Adrenal gland (tissue), 12 donors: Measurements from ENCODE around the gene PRKCQ. TPM values are rescaled to one million over a fixed set of nuclear protein-coding genes. Genes with fewer than 3 reads are reported as not detected.

Experiments used
- DNase-seq, 7 donors: peaks; one replicate each; pipeline ENCODE4 v3.0.0-alpha.2; 2019 to 2020
- H3K27ac ChIP-seq, 5 donors: fragments of 200-600 bp; sonication (generic) in 4 of 5; 1 replicate in 3 of 5; 2 replicates in 2 of 5; pipeline versions ENCODE4 v1.5.1 to v1.8.0; 2016 to 2020; ENCODE audit warnings: mild to moderate bottlenecking in 1 of 5
- H3K27me3 ChIP-seq: fragments of 200-600 bp; 2 replicates; pipeline ENCODE4 v1.8.0; 2021
- H3K36me3 ChIP-seq, 2 donors: fragments of 200-600 bp; replicated peaks in 1 of 2; 1 replicate in 1 of 2; 2 replicates in 1 of 2; pipeline versions ENCODE4 v1.5.1 to v1.8.0; 2018 to 2022
- H3K4me1 ChIP-seq, 2 donors: fragments of 200-600 bp; replicated peaks in 1 of 2; 1 replicate in 1 of 2; 2 replicates in 1 of 2; pipeline versions ENCODE4 v1.5.1 to v1.8.0; 2018 to 2021
- H3K4me3 ChIP-seq, 4 donors: fragments of 200-600 bp; sonication (generic) in 3 of 4; one replicate each; pipeline ENCODE4 v1.5.1; 2016 to 2018
- H3K9me3 ChIP-seq, 3 donors: fragments of 200-600 bp; sonication (generic) in 1 of 3; replicated peaks in 1 of 3; 1 replicate in 2 of 3; 2 replicates in 1 of 3; pipeline versions ENCODE4 v1.5.1 to v1.8.0; 2016 to 2021
- CTCF ChIP-seq, 6 experiments: fragments of 450-650 bp in 4 of 6; fragments of 200-600 bp in 2 of 6; sonication (generic) in 1 of 6; IDR thresholded peaks; 1 replicate in 5 of 6; 2 replicates in 1 of 6; pipeline versions ENCODE4 v1.5.1 to v1.8.0; 2016 to 2021; ENCODE audit warnings: antibody characterized with exemption in 6 of 6, mild to moderate bottlenecking in 2 of 6, moderate library complexity in 1 of 6
- POLR2A ChIP-seq, 2 donors: fragments of 450-650 bp; IDR thresholded peaks; one replicate each; pipeline ENCODE4 v1.6.1; 2017; ENCODE audit warnings: antibody characterized with exemption in 2 of 2, mild to moderate bottlenecking in 2 of 2, moderate library complexity in 1 of 2
- WGBS, 4 donors: extraction: QIAGEN DNeasy Blood & Tissue Kit in 2 of 4; methylation state at CpG; one replicate each; pipeline versions ENCODE4 v1.1.5 to v1.1.7; 2013 to 2017; 5-methylcytosine and 5-hydroxymethylcytosine counted together
- intact Hi-C, 2 donors: fragments of 100-400 bp; cut with DNase I; formaldehyde crosslinking; loops; one replicate each; pipeline versions ENCODE4 v1.14.1 to v1.15.0; 2022 to 2023
- polyA plus RNA-seq, 3 donors: library from polyadenylated mRNA; stranded (reverse); fragments of 200-250 nt in 2 of 3; fragments of 350-450 nt in 1 of 3; fragmentation: Illumina TruSeq in 1 of 3; extraction: RNeasy Lipid Tissue Mini Kit (QIAGEN cat#74804) in 1 of 3; gene quantifications; one replicate each; pipeline ENCODE4 v1.2.3, GENCODE V29; 2013 to 2014
- total RNA-seq, 9 donors: library from RNA; depleted of rRNA in 4 of 9; stranded (reverse); fragments of >200 nt in 4 of 9; fragments of 120-200 nt in 1 of 9; fragmentation: NEBNext Ultra II Directional in 1 of 9; extraction: Animal tissue kit (Norgen Biotek cat#: 25700) in 1 of 9; gene quantifications; one replicate each; pipeline versions ENCODE4 v1.1.0 to v1.2.4, GENCODE V29; 2013 to 2023
- donor health status: healthy with polysubstance abuse.
- donor health status: Bipolar disorder and iron deficiency.
- donor health status: DM: yes; HTN: yes; CAD: no.
- donor health status: DM: no; HTN: no; CAD: no.
- donor health status: DM: no; HTN: no; CAD: no.
- donor health status: DM: yes; HTN: yes; CAD: no.

PRKCQ gene
- total and polyA plus RNA-seq, 12 donors = 0.39 to 1.6 (median 0.68) TPM

GRCh38 chr10:6570893-6571292, 9.2 kb downstream of the PRKCQ start:
- Histone ChIP-seq H3K36me3 (no peaks in the 10 kb centered on the region), H3K27me3 (no peaks in the 10 kb centered on the region), H3K4me1 (no peaks in the 10 kb centered on the region), H3K9me3 (no peaks in the 10 kb centered on the region), H3K4me3 (no peak overlapping the region), H3K27ac (no peak overlapping the region)
- no peak for TF ChIP-seq POLR2A (IDR thresholded peaks at IDR 0.05)
- TF ChIP-seq CTCF (IDR thresholded peaks at IDR 0.05) = no peak
- DNase-seq = no peak
- 82 to 89% (median 86%) methylated on average over 11 of the region's 11 CpGs for WGBS, 4 donors
- intact Hi-C loops = no loop called here

- WGBS, 4 donors = 63 to 69% (median 67%) methylated on average over 7 of the region's 7 CpGs
- Histone ChIP-seq H3K36me3 (no peaks in the 10 kb centered on the region), H3K27ac (no peak overlapping the region), H3K9me3 (no peaks in the 10 kb centered on the region), H3K4me1 (no peaks in the 10 kb centered on the region), H3K27me3 (no peaks in the 10 kb centered on the region), H3K4me3 (no peak overlapping the region)
- intact Hi-C loops = no loop called here
- no peak for DNase-seq
- TF ChIP-seq POLR2A (IDR thresholded peaks at IDR 0.05) (no peak), CTCF (IDR thresholded peaks at IDR 0.05) (no peak)
Observed at GRCh38 chr10:6569259-6569658, 10.8 kb downstream of the PRKCQ start.

GRCh38 chr10:6567884-6568283, 12.2 kb downstream of the PRKCQ start:
- intact Hi-C loops = no loop called here
- WGBS, 4 donors = 86 to 96% (median 94%) methylated on average over 8 of the region's 8 CpGs
- no peaks in the 10 kb centered on the region for H3K27me3 ChIP-seq
- H3K4me1 ChIP-seq = no peaks in the 10 kb centered on the region
- H3K27ac ChIP-seq = no peak overlapping the region
- H3K9me3 ChIP-seq = no peaks in the 10 kb centered on the region
- H3K4me3 ChIP-seq = no peak overlapping the region
- DNase-seq = no peak
- TF ChIP-seq POLR2A (IDR thresholded peaks at IDR 0.05) (no peak), CTCF (IDR thresholded peaks at IDR 0.05) (no peak)
- H3K36me3 ChIP-seq = no peaks in the 10 kb centered on the region

- H3K4me3 ChIP-seq = no peak overlapping the region
- no peak for TF ChIP-seq CTCF (IDR thresholded peaks at IDR 0.05)
- TF ChIP-seq POLR2A (IDR thresholded peaks at IDR 0.05) = no peak
- H3K36me3 ChIP-seq = no peaks in the 10 kb centered on the region
- H3K9me3 ChIP-seq = no peaks in the 10 kb centered on the region
- H3K27ac ChIP-seq = no peak overlapping the region
- intact Hi-C loops = no loop called here
- H3K27me3 ChIP-seq = no peaks in the 10 kb centered on the region
- DNase-seq = no peak
- no peaks in the 10 kb centered on the region for H3K4me1 ChIP-seq
- 85 to 92% (median 88%) methylated on average over 5 of the region's 5 CpGs for WGBS, 4 donors
Observed at GRCh38 chr10:6567203-6567703, 12.8 kb downstream of the PRKCQ start.
